Fibroblast of peridontal ligament (primary cell): ENCODE results near the gene PRKCZ.
"Not testable (repeated sequence)": the region's sequence is repeated elsewhere in the genome, so short reads cannot be mapped to it uniquely, and the experiment has no call there.

Source experiments
- DNase-seq: peaks from one replicate; pipeline ENCODE4 v3.0.0-alpha.2; 2010; ENCODE audit errors: extremely low read depth

Gene PRKCZ

GRCh38 chr1:2084306-2084705 lies 34.1 kb downstream of the PRKCZ start:
- no peak for DNase-seq

DNA sequence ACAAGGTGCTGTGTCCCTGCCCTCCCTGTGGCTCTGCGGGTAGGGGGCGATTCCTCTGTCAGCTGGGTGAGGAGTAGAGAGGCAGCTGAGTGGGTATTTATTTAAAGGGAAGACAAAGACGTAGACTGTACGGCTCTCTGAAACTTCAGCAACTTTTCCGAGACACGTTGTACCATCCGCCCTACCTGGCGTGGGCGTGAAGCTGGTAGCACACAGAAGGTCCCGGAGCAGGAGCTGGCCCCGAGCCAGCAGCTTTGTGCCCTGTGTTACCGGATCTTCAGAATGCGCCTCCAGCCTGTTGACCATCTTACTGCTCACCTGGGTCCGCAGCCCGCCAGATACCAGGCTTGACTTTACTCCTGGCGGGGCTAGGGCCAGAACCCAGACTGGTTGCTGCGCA lies 34.9 kb downstream of the PRKCZ start:
- DNase-seq: no peak

DNA sequence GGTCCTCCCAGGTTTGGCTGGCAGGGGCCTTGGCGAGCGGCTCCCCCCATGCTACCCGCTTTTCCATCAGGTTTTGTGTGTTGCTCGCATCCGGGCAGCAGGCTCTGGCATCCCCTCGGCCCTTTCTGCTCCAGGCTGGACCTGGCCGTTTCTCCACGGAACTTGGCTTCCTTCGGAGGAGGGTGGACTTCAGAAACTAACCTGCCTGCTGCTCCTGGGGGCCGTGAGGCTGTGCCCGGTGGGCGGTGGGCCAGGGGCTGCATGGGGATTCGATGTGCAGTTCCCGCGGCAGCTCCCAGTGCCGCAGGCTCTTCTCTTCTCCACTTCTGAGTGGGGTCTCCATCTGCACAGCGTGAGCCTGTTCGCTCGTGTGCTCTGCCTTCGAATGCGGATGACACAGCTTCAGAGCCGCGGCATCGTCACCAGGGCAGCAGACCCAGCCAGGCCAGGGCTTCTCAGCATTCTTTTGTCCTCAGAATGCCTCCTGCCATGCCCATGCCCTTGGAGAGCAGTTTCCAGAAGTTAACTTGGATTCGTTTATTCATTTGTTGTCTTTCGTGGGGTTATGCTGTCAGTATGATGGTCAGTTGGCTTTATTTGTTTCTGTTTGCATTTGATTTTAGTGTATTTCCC lies 36.4 kb downstream of the PRKCZ start:
- DNase-seq: no peak

DNA sequence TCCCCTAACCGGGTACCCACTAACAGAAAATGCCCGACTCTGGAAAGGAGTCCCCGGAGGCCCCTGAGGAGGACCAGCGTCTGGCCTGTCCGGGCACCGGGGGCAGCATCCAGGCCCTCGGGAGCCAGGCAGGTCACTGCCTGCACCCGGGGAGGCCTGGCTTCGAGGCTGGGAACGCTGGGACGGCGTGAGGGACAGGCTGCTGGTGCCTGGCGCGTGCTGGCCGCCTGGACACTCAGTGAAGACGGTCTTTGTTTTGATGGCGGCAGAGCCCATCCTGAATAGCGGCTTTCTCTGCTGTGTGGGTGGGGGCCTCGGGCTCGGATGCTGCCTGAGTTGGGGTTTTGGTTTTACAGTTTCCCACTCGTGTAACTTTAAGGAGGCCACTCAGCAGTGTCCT lies 37.6 kb downstream of the PRKCZ start:
- no peak for DNase-seq

DNA sequence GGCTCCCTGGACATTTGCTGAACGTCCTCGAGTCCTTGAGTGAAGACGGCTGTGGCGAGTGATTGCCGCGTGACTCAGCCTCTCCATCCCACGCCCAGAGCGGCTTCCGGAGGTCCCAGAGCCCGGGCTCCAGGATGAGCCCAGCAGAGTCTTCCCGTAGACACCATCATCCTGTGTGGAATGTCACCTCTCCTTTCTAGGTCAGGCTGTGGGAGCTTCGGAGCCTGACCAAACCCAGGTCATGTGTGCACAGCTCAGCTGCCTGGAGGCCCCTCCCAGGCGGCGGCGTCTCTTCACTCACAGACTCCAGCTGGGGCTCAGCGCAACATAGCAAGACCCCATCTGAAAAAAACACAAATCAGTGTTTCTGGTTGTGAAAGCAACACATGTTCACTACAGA lies 38.2 kb downstream of the PRKCZ start:
- DNase-seq: no peak

GRCh38 chr1:2089051-2089450 lies 38.8 kb downstream of the PRKCZ start:
- DNase-seq: no peak

GRCh38 chr1:2090216-2090890 lies 40.1 kb downstream of the PRKCZ start:
- no peak for DNase-seq

- DNase-seq: no peak
Measured at GRCh38 chr1:2091611-2092604, 41.7 kb downstream of the PRKCZ start.

DNA sequence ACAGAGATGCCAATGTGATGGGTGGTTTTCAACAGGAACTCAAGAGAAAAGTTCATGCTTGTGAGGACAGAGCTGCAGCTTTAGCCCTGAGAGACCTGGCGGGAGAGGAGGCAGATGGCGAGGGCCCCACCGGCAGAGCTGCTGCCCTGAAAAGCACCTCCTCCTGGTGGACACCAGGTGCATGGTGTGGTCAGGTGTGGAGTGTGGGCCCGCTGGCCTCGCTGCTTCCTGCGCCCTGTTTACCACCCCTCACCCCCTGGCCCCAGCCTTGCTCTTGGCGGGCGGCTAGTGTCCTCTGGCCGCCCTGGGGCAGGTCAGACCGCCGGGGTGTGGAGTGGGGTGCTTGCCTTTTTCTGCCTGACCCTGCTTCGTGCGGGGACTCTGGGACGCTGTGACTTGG lies 42.8 kb downstream of the PRKCZ start:
- no peak for DNase-seq

- no peak for DNase-seq
Measured at GRCh38 chr1:2093636-2094035, 43.4 kb downstream of the PRKCZ start.

DNA sequence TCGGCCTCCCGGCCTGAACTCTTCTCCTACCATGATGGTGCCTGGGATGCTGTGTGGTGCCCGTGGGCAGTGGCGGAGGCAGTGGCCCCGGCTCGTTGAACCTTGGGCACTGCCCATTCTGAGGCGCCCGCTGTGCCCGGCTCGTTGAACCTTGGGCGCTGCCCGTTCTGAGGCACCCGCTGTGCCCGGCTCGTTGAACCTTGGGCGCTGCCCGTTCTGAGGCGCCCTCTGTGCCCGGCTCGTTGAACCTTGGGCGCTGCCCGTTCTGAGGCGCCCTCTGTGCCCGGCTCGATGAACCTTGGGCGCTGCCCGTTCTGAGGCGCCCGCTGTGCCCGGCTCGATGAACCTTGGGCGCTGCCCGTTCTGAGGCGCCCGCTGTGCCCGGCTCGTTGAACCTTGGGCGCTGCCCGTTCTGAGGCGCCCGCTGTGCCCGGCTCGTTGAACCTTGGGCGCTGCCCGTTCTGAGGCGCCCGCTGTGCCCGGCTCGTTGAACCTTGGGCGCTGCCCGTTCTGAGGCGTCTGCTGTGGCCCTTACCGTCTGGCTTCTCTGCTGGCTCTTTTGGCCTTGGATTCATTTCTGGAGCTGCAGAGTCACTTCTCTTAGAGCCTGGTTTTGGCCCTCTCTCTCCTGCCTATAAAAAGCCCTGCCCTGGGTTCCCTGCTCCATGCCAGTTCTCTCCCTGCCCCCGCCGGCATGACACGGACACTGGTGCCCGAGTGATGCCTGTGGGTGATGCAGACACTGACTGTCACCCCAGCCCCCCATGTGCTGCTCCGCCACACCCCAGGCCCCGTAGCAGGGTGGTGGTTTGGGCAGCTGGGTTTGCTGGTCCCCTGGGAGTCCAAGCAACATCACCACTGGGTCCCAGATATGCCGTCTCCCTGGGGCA lies 44.3 kb downstream of the PRKCZ start:
- DNase-seq: not testable (repeated sequence)

DNA sequence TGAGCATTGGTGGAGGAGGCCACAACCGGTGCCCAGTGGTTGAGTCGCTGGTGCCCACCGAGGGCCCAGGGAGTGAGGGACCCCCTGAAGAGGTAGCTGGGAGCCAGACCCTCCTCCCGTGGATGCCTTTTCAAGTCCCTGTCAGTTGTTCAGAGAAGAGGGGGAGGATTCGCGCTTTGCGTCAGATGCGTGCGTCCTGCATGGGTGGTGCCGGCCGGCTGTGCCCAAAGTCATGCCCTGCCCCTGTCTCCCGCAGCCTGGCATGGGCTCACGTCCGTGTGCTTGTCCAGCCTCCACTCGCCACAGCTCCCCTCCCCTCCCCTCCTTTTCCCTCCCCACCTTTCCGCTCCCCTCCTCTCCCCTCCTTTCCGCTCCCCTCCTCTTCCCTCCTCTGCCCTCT lies 45.2 kb downstream of the PRKCZ start:
- DNase-seq: no peak

- no peak for DNase-seq
Measured at GRCh38 chr1:2095981-2096736, 45.9 kb downstream of the PRKCZ start.

- no peak for DNase-seq
Measured at GRCh38 chr1:2097386-2098300, 47.4 kb downstream of the PRKCZ start.

DNA sequence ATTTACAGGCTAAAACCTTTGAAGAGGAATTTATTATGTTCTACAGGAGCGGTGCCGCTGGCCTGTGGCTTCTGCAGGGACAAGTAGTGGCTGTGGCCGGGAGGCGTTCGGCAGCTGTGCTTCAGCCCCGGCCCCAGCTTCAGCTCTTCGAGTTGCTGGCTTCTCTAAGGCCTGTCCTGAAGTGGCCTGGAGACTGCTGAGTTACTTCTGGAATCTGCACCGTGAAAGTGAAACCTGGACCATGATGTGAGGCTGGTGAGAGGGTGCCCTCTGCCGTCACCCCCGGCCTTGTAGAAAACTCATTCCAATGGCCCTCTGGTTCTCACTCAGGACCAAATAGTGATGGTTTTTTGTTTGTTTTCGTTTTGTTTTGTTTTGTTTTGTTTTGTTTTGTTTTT lies 48.1 kb downstream of the PRKCZ start:
- DNase-seq: no peak

DNA sequence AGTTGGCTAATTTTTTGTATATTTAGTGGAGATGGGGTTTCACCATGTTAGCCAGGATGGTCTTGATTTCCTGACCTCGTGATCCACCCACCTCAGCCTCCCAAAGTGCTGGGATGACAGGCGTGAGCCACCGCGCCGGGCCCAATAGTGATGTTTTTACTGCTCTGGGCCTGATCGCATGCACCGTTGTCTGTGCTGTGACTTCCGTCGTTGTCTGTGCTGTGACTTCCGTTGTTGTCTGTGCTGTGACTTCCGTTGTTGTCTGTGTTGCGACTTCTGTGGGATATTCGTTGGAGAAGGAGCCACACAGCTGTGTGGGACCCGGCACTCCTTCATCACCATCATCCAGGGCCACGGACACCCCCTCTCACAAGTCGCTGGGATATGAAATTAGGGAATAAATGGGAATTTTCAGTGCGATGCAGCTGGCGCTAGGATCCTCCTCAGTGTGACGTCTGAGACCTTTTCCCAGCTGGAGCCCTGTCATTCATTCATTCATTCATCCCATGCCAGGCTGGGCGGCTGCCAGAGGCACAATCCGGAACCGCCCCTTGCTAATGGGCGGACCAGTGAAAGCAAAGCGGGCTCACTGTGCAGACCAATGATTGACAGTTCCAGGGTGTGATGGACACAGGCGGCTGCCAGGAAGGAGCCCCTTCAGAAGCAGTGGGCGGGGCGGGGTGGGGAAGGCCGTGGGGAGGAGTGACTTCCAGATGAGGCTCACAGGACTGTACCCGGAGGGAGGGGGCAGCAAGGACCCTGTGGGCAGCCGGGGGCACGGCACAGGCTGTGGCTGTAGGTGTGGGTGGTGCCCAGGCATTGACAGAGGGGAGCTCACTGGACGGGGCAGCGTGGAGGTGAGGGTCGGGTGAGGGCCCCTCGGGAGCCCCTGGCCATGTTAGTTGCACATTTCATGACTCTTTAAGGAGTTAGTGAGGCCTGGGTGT lies 48.9 kb downstream of the PRKCZ start:
- no peak for DNase-seq

DNA sequence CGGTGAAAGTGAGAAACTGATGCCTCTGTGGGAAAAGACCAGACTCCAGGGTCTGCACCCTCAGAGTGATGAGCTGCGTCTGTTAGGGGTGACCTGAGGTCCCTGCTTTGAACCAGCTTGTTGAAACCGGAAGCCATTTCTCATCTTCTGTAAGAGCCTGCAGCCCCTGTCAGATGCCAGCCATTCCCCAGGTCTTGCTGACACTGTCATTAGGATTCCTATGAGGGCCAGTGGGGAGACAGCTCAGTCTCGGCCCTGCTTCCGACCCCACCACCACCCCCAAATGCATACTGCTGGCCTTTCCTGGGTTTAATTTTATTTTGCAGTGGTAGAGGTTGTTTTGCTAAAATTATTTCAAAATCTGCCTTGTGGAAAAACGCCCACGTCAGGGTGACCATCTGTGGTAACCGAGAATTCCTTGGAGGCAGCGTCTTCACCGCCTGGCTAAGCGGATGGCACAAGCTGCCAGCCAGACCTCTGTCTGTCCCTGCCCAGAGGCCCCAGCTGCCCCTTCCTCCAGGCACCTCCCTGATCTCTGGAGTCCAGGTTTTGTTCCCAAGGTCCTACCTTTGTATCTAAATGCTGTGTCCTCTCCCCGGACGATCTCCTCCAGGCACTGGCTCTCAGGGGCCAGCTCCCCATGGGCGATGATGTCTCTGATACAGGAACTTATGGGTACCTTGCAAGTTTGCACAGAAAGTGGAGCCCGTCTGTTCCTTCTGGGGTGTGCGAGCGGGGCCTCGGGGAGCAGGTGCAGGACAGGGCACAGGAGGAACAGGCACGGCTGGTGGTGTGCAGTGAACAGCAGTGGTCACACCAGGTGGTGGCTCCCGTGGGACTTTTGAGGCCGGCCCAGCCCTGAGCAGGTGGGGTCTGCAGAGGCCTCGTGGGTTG lies 49.9 kb downstream of the PRKCZ start:
- DNase-seq: no peak

GRCh38 chr1:2100780-2101108 lies 50.5 kb downstream of the PRKCZ start:
- DNase-seq: no peak
